ENCODE data around the gene LRRIQ3.

Gene LRRIQ3

DNA sequence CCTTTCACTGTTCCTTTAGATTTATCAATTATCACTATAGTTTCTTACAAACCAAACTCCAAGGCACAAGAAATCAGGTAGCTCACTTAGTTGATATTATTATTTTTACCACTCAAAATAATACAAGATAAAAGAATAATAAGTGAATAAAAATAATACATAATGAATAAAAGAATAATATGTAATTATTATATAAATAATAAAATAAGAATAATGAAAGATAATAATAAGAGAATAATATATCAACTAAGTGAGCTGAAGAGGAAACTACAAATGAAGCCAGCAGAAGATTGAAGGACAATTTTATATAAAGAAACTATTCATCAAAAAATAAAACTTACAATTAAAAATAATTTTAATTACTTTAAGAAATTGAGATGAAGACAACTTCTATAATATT is 90.6 kb downstream of the LRRIQ3 start:
- no peaks in the 10 kb centered on the region for H3K36me3 ChIP-seq (ENCODE audit: insufficient read depth, low read length)
- H3K27me3 ChIP-seq (ENCODE audit: insufficient read depth, low read length, poor library complexity, severe bottlenecking) = no peaks in the 10 kb centered on the region
- TF ChIP-seq, protein P1, sequence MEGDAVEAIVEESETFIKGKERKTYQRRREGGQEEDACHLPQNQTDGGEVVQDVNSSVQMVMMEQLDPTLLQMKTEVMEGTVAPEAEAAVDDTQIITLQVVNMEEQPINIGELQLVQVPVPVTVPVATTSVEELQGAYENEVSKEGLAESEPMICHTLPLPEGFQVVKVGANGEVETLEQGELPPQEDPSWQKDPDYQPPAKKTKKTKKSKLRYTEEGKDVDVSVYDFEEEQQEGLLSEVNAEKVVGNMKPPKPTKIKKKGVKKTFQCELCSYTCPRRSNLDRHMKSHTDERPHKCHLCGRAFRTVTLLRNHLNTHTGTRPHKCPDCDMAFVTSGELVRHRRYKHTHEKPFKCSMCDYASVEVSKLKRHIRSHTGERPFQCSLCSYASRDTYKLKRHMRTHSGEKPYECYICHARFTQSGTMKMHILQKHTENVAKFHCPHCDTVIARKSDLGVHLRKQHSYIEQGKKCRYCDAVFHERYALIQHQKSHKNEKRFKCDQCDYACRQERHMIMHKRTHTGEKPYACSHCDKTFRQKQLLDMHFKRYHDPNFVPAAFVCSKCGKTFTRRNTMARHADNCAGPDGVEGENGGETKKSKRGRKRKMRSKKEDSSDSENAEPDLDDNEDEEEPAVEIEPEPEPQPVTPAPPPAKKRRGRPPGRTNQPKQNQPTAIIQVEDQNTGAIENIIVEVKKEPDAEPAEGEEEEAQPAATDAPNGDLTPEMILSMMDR (conservative IDR thresholded peaks at IDR 0.05; ENCODE audit: low read length) = no peak
- no peak for TF ChIP-seq EZH2phosphoT487 (IDR thresholded peaks at IDR 0.05; ENCODE audit: borderline replicate concordance)
- H3K9ac ChIP-seq (ENCODE audit: low read depth, low read length, poor library complexity, severe bottlenecking) = no peak overlapping the region
- H3F3A ChIP-seq (ENCODE audit: low read depth) = no peaks in the 10 kb centered on the region
- no peak overlapping the region for H3K4me2 ChIP-seq (ENCODE audit: low read depth, low read length, poor library complexity, severe bottlenecking)
- no peaks in the 10 kb centered on the region for H3K4me1 ChIP-seq (ENCODE audit: insufficient read depth, low read length, poor library complexity, severe bottlenecking)
- no peaks in the 10 kb centered on the region for H3K9me3 ChIP-seq (ENCODE audit: insufficient read depth, low read depth, low read length)
- no peaks in the 10 kb centered on the region for H3K79me2 ChIP-seq (ENCODE audit: insufficient read depth, low read length)
- no peak overlapping the region for H3K4me3 ChIP-seq (ENCODE audit: low read length, poor library complexity, severe bottlenecking)
- no peaks in the 10 kb centered on the region for H3K9me2 ChIP-seq (replicated peaks; ENCODE audit: low read depth, low read length)
- H2AFZ ChIP-seq (ENCODE audit: low read length) = no peak overlapping the region
- H4K20me1 ChIP-seq (ENCODE audit: insufficient read depth, low read length, poor library complexity, severe bottlenecking) = no peaks in the 10 kb centered on the region

DNA sequence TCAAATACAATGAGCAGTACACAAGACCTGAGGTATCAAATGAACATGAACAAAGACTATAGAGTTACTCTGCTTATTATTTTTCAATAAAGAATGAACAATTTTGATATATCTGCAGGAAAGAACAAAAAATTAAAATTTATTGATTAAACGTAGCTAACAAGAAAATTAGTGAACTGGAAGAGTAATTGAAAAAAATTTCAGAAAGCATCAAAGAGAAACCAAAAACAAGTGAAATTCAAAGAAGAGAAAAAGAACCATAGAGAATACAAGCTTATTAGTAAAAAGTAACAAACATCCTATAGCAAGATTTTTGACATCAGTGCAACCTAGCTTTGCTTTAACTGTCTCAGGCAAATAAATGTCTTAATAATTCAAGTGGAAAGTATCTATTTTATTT is 106.6 kb downstream of the LRRIQ3 start:
- no peaks in the 10 kb centered on the region for H3K4me1 ChIP-seq (ENCODE audit: insufficient read depth, low read length, poor library complexity, severe bottlenecking)
- H3K4me3 ChIP-seq (ENCODE audit: low read length, poor library complexity, severe bottlenecking) = no peak overlapping the region
- H3F3A ChIP-seq (ENCODE audit: low read depth) = no peaks in the 10 kb centered on the region
- TF ChIP-seq, protein P1 (conservative IDR thresholded peaks at IDR 0.05; ENCODE audit: low read length) = no peak
- no peak for TF ChIP-seq EZH2phosphoT487 (IDR thresholded peaks at IDR 0.05; ENCODE audit: borderline replicate concordance)
- no peaks in the 10 kb centered on the region for H4K20me1 ChIP-seq (ENCODE audit: insufficient read depth, low read length, poor library complexity, severe bottlenecking)
- H3K27me3 ChIP-seq (ENCODE audit: insufficient read depth, low read length, poor library complexity, severe bottlenecking) = no peaks in the 10 kb centered on the region
- H3K9me3 ChIP-seq (ENCODE audit: insufficient read depth, low read depth, low read length) = peaks cover 4% of the 10 kb centered on the region; the same call in 1 of the 2 replicates
- H3K79me2 ChIP-seq (ENCODE audit: insufficient read depth, low read length) = no peaks in the 10 kb centered on the region
- H3K9ac ChIP-seq (ENCODE audit: low read depth, low read length, poor library complexity, severe bottlenecking) = no peak overlapping the region
- no peak overlapping the region for H3K4me2 ChIP-seq (ENCODE audit: low read depth, low read length, poor library complexity, severe bottlenecking)
- H3K36me3 ChIP-seq (ENCODE audit: insufficient read depth, low read length) = no peaks in the 10 kb centered on the region
- no peaks in the 10 kb centered on the region for H3K9me2 ChIP-seq (replicated peaks; ENCODE audit: low read depth, low read length)
- no peak overlapping the region for H2AFZ ChIP-seq (ENCODE audit: low read length)

DNA sequence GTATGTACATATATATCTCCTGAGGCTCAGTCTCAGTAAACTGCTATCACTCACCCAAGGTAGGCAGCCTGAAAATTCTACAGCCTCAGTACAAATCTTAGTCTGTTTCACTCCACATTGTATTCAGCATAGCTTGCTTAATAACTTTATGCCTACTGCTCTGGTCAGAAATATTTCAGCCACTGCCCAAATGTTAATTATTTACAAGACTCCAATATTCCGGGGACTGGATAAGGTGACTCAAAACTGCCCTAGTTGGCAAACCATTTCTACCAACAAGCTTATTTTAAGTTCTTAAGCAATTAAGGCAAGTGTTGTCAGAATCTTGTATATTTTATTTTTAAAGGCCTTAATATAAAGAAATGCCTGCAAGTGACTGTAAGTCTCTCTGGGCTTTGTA is 114.8 kb downstream of the LRRIQ3 start:
- H2AFZ ChIP-seq (ENCODE audit: low read length) = no peak overlapping the region
- H3K9me2 ChIP-seq (replicated peaks; ENCODE audit: low read depth, low read length) = no peaks in the 10 kb centered on the region
- no peaks in the 10 kb centered on the region for H3K9me3 ChIP-seq (ENCODE audit: insufficient read depth, low read depth, low read length)
- H3K27me3 ChIP-seq (ENCODE audit: insufficient read depth, low read length, poor library complexity, severe bottlenecking) = no peaks in the 10 kb centered on the region
- TF ChIP-seq EZH2phosphoT487 (IDR thresholded peaks at IDR 0.05; ENCODE audit: borderline replicate concordance) = no peak
- TF ChIP-seq, protein P1 (conservative IDR thresholded peaks at IDR 0.05; ENCODE audit: low read length) = no peak
- no peak overlapping the region for H3K9ac ChIP-seq (ENCODE audit: low read depth, low read length, poor library complexity, severe bottlenecking)
- no peaks in the 10 kb centered on the region for H3K36me3 ChIP-seq (ENCODE audit: insufficient read depth, low read length)
- no peak overlapping the region for H3K4me3 ChIP-seq (ENCODE audit: low read length, poor library complexity, severe bottlenecking)
- H3F3A ChIP-seq (ENCODE audit: low read depth) = no peaks in the 10 kb centered on the region
- no peak overlapping the region for H3K4me2 ChIP-seq (ENCODE audit: low read depth, low read length, poor library complexity, severe bottlenecking)
- H4K20me1 ChIP-seq (ENCODE audit: insufficient read depth, low read length, poor library complexity, severe bottlenecking) = no peaks in the 10 kb centered on the region
- H3K79me2 ChIP-seq (ENCODE audit: insufficient read depth, low read length) = no peaks in the 10 kb centered on the region
- no peaks in the 10 kb centered on the region for H3K4me1 ChIP-seq (ENCODE audit: insufficient read depth, low read length, poor library complexity, severe bottlenecking)
